Measurements from ENCODE around the gene CEP135. TPM values are rescaled to one million over a fixed set of nuclear protein-coding genes. Genes with fewer than 3 reads are reported as not detected.

CEP135 gene
- polyA plus RNA-seq, 3 donors = 4.0 to 5.1 (median 4.6) TPM

DNA sequence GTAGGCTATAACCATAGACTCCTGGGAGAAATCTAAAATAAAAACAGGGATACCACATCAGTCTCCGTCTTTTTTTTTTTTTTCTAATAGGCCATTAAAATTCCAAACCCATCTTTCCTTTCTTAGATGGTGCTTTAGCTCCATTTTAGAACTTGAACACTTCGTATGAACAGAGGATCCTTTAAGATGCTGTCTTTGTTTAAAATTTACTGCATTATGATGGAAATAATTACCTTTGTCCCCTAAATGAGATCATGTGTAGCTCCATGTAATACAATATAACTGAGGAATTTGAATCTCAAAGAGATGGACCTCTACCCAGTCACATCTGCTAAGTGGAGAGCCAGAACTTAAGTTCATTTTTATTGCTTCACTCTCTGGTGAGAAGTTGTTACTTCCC is 47.9 kb downstream of the CEP135 start:
- intact Hi-C loops (cut with micrococcal nuclease) = no loop called here
- peaks cover 66 to 98% of the 10 kb centered on the region in 2 donors for H3K36me3 ChIP-seq (replicated peaks in 1 of 2; ENCODE audit: control insufficient read depth in 1 of 2, insufficient read depth in 2 of 2, low read length in 2 of 2)
- H3K27me3 Mint-ChIP-seq (ENCODE audit: low read depth in 3 of 3) = peaks cover 0 to 1% (median 0%) of the 10 kb centered on the region in 3 donors
- no peaks in the 10 kb centered on the region for H3K27me3 ChIP-seq (ENCODE audit: control insufficient read depth in 2 of 2, insufficient read depth in 2 of 2, low read length in 2 of 2)
- peaks cover 2% of the 10 kb centered on the region for H3K4me1 Mint-ChIP-seq
- H3K4me3 ChIP-seq (replicated peaks in 1 of 3; ENCODE audit: low read depth in 2 of 3, low read length in 3 of 3) = no peak overlapping the region
- H3K27ac ChIP-seq (ENCODE audit: low read depth in 1 of 2, low read length in 2 of 2) = no peak overlapping the region
- H3K9me3 ChIP-seq (replicated peaks in 1 of 2; ENCODE audit: control insufficient read depth in 1 of 2, insufficient read depth in 1 of 2, low read length in 2 of 2) = no peaks in the 10 kb centered on the region
- no peaks in the 10 kb centered on the region for H3K4me1 ChIP-seq (ENCODE audit: control insufficient read depth in 1 of 2, insufficient read depth in 2 of 2, low read length in 2 of 2)
- H3K79me2 ChIP-seq (ENCODE audit: insufficient read depth, low read length) = no peaks in the 10 kb centered on the region
- DNase-seq = no peak
- no peak overlapping the region for H3K9ac ChIP-seq (ENCODE audit: insufficient read depth, low read length, poor library complexity, severe bottlenecking)
- H3K4me2 ChIP-seq (replicated peaks; ENCODE audit: extremely low read depth, low read length, poor library complexity, severe bottlenecking) = no peak overlapping the region
- H3K4me3 Mint-ChIP-seq = no peak overlapping the region
- peaks cover 75 to 92% of the 10 kb centered on the region in 2 donors for H3K36me3 Mint-ChIP-seq
- no CpG with 5 or more reads among the region's 2 CpGs for WGBS (ENCODE audit: insufficient coverage)
- no peaks in the 10 kb centered on the region for H4K20me1 ChIP-seq (ENCODE audit: insufficient read depth, low read length)
- no peak overlapping the region for H3K27ac Mint-ChIP-seq
- TF ChIP-seq, protein P1, sequence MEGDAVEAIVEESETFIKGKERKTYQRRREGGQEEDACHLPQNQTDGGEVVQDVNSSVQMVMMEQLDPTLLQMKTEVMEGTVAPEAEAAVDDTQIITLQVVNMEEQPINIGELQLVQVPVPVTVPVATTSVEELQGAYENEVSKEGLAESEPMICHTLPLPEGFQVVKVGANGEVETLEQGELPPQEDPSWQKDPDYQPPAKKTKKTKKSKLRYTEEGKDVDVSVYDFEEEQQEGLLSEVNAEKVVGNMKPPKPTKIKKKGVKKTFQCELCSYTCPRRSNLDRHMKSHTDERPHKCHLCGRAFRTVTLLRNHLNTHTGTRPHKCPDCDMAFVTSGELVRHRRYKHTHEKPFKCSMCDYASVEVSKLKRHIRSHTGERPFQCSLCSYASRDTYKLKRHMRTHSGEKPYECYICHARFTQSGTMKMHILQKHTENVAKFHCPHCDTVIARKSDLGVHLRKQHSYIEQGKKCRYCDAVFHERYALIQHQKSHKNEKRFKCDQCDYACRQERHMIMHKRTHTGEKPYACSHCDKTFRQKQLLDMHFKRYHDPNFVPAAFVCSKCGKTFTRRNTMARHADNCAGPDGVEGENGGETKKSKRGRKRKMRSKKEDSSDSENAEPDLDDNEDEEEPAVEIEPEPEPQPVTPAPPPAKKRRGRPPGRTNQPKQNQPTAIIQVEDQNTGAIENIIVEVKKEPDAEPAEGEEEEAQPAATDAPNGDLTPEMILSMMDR (IDR thresholded peaks at IDR 0.05) = no peak
- peaks cover 0 to 7% (median 0%) of the 10 kb centered on the region in 7 donors for H3K9me3 Mint-ChIP-seq
- H2AFZ ChIP-seq (ENCODE audit: insufficient read depth, low read depth, low read length, poor library complexity, severe bottlenecking) = no peak overlapping the region

DNA sequence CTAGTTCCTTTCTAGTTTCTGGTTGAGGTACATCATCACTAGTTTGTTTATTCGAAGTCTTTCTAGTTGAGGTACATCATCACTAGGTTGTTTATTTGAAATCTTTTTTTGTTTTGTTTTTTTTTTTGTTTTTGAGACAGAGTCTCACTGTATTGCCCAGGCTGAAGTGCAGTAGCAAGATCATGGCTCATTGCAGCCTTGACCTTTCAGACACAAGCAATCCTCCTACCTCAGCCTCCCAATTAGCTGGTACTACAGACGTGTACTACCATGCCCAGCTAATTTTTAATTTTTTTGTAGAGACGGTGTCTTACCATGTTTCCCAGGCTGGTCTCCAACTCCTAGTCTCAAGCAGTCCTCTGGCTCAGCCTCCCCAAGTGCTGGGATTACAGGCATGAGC is 54.9 kb downstream of the CEP135 start:
- Histone ChIP-seq H3K27ac (ENCODE audit: low read depth in 1 of 2, low read length in 2 of 2) (no peak overlapping the region), H3K4me1 (ENCODE audit: control insufficient read depth in 1 of 2, insufficient read depth in 2 of 2, low read length in 2 of 2) (no peaks in the 10 kb centered on the region), H3K9me3 (replicated peaks in 1 of 2; ENCODE audit: control insufficient read depth in 1 of 2, insufficient read depth in 1 of 2, low read length in 2 of 2) (no peaks in the 10 kb centered on the region), H3K79me2 (ENCODE audit: insufficient read depth, low read length) (no peaks in the 10 kb centered on the region), H3K4me3 (replicated peaks in 1 of 3; ENCODE audit: low read depth in 2 of 3, low read length in 3 of 3) (no peak overlapping the region), H3K36me3 (replicated peaks in 1 of 2; ENCODE audit: control insufficient read depth in 1 of 2, insufficient read depth in 2 of 2, low read length in 2 of 2) (peaks cover 50 to 94% of the 10 kb centered on the region in 2 donors), H4K20me1 (ENCODE audit: insufficient read depth, low read length) (no peaks in the 10 kb centered on the region), H3K4me2 (replicated peaks; ENCODE audit: extremely low read depth, low read length, poor library complexity, severe bottlenecking) (no peak overlapping the region), H3K27me3 (ENCODE audit: control insufficient read depth in 2 of 2, insufficient read depth in 2 of 2, low read length in 2 of 2) (no peaks in the 10 kb centered on the region), H2AFZ (ENCODE audit: insufficient read depth, low read depth, low read length, poor library complexity, severe bottlenecking) (no peak overlapping the region), H3K9ac (ENCODE audit: insufficient read depth, low read length, poor library complexity, severe bottlenecking) (no peak overlapping the region)
- H3K27me3 Mint-ChIP-seq (ENCODE audit: low read depth in 3 of 3) = peaks cover 0 to 2% (median 0%) of the 10 kb centered on the region in 3 donors
- TF ChIP-seq, protein P1 (IDR thresholded peaks at IDR 0.05) = no peak
- intact Hi-C loops (cut with micrococcal nuclease) = no loop called here
- H3K27ac Mint-ChIP-seq = no peak overlapping the region
- no peak for DNase-seq
- 100% methylated on average over 2 of the region's 3 CpGs for WGBS (ENCODE audit: insufficient coverage)
- H3K4me3 Mint-ChIP-seq = no peak overlapping the region
- H3K9me3 Mint-ChIP-seq = peaks cover 0 to 11% (median 3%) of the 10 kb centered on the region in 7 donors
- H3K36me3 Mint-ChIP-seq = peaks cover 83 to 91% of the 10 kb centered on the region in 2 donors
- H3K4me1 Mint-ChIP-seq = no peaks in the 10 kb centered on the region
